Bronchial epithelial cell (primary cell): ENCODE results near the gene RNF186. TPM values are rescaled to one million over a fixed set of nuclear protein-coding genes. Genes with fewer than 3 reads are reported as not detected.

Experiments used
- DNase-seq: peaks from one replicate; pipeline ENCODE4 v3.0.0-alpha.2; 2010; ENCODE audit warnings: low read depth
- FAIRE-seq: peaks from 2 replicates; lab custom pipeline; 2011; peaks lifted over from hg19 to GRCh38; lab: Jason Lieb, UNC
- H3K27me3 ChIP-seq: 2 replicates; pipeline ENCODE4 v1.5.1; 2011; ENCODE audit warnings: low read length; ENCODE audit not compliant: control insufficient read depth, insufficient read depth
- H3K36me3 ChIP-seq: 2 replicates; pipeline ENCODE4 v1.5.1; 2011; ENCODE audit warnings: low read length; ENCODE audit not compliant: control insufficient read depth, insufficient read depth
- H3K4me3 ChIP-seq: 2 replicates; pipeline ENCODE4 v1.5.1; 2011; ENCODE audit warnings: mild to moderate bottlenecking, low read depth, low read length, control low read depth
- CTCF ChIP-seq: IDR thresholded peaks from 2 replicates; pipeline ENCODE4 v1.5.1; 2011; ENCODE audit warnings: mild to moderate bottlenecking, moderate library complexity, low read length, control low read depth, inconsistent platforms; ENCODE audit not compliant: insufficient read depth, severe bottlenecking
- total RNA-seq: library from RNA; depleted of rRNA; stranded (reverse); fragments of >200 nt; gene quantifications from 2 replicates; pipeline ENCODE4 v1.2.1, GENCODE V29; 2014

Gene RNF186
- total RNA-seq, 1 donor from 2014 or later, result not detected

- Histone ChIP-seq H3K27me3 (no peaks in the 10 kb centered on the region), H3K36me3 (peaks cover 3% of the 10 kb centered on the region), H3K4me3 (no peak overlapping the region)
- FAIRE-seq (no peak), DNase-seq (no peak)
- no peak for TF ChIP-seq CTCF
Observed at GRCh38 chr1:19774180-19774785, 40.8 kb downstream of the RNF186 start.

- H3K27me3 ChIP-seq, result no peaks in the 10 kb centered on the region
- no peak overlapping the region for H3K4me3 ChIP-seq
- DNase-seq, result no peak
- peak; percentile 58 for FAIRE-seq
- H3K36me3 ChIP-seq, result no peaks in the 10 kb centered on the region
- TF ChIP-seq CTCF, result no peak
Observed at GRCh38 chr1:19773485-19773884, 41.6 kb downstream of the RNF186 start.

DNA sequence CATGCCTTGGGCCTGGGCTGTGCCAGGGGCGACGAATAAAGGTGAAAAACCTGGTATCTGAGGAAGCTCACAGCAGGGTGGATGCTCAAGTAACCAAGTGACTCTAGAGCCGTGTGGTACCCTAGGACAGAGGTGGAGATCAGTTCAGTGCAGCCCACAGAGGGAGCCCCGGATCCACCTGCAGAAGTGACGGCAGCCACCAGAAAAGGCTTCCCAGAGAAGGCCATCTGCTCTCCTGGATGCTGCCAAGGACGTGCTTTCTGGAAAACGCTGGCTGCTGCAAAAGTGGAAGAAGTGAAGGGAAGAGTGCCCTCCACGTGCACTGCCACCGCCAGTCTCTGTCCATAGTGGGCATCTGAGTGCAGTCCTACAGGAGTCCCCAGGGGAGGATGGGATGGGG, 43.0 kb downstream of the RNF186 start:
- DNase-seq (no peak), FAIRE-seq (no peak)
- H3K36me3 ChIP-seq, result no peaks in the 10 kb centered on the region
- TF ChIP-seq CTCF, result no peak
- H3K27me3 ChIP-seq, result no peaks in the 10 kb centered on the region
- H3K4me3 ChIP-seq, result no peak overlapping the region

DNA sequence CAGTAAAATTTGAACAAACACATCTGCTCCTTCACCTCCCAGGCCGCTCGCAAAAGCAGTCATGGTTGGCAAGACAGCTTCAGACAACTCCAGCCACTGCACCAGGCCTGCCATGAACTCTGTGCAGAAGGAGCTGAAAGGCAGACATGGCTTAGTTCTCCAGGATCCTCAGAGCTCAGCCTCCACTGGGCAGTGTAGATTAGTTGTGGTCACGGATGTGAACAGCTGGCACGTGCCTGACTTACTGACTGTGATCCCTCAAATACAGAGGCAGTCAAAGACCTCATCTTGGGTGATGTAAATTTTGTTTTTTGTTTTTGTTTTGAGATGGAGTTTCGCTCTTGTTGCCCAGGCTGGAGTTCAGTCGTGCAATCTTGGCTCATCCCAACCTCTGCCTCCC, 43.7 kb downstream of the RNF186 start:
- peak; percentile 36 for FAIRE-seq
- TF ChIP-seq CTCF, result no peak
- Histone ChIP-seq H3K36me3 (no peaks in the 10 kb centered on the region), H3K27me3 (no peaks in the 10 kb centered on the region), H3K4me3 (no peak overlapping the region)
- DNase-seq, result no peak

DNA sequence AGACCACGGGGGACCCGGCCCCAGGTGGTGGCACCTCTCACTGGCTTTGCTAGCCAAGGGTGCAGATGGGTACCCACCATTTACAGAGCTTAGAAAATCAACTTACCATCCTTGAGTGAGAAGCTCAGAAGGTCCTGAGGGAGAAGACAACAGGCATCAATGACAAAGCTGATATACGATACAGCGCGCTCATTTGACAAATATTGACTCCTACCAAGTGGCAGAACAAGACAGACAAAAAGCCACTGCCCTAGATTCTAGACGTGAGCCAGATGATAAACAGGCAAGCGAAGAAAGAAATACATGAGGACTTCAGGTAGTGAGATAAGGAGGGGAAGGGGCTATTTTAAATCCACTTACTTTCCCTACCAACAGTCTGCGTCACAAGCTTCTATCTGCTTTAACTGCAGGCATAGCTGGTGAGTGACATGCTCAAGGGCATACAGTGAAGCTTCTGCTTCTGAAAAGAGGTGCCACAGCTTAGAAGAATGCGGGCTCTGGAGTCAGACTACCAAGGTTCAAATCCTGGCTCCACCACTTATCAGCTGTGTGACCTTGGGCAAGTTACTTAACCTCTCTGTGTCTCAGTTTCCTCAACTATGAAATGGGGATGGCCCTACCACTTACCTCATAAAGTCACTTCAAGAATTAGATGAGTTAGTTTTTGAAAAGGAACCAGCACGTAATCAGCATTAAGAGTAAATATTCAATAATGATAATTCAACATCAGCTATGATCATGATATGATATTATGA, 44.5 kb downstream of the RNF186 start:
- H3K36me3 ChIP-seq, result no peaks in the 10 kb centered on the region
- DNase-seq (no peak), FAIRE-seq (no peak)
- H3K4me3 ChIP-seq, result no peak overlapping the region
- H3K27me3 ChIP-seq, result no peaks in the 10 kb centered on the region
- no peak for TF ChIP-seq CTCF
